Posterior vena cava (tissue), 2 donors: ENCODE data around the gene NKAIN2. TPM values are rescaled to one million over a fixed set of nuclear protein-coding genes. Genes with fewer than 3 reads are reported as not detected.
"Not testable (repeated sequence)": the region's sequence is repeated elsewhere in the genome, so short reads cannot be mapped to it uniquely, and the experiment has no call there.

ENCODE experiments used
- DNase-seq: peaks from one replicate; pipeline ENCODE4 v3.0.0-alpha.2; 2020; ENCODE audit warnings: low spot score
- intact Hi-C, 2 donors: fragments of 100-400 bp; cut with DNase I; formaldehyde crosslinking; loops; one replicate each; pipeline versions ENCODE4 v1.14.1 to v1.14.2; 2022 to 2023
- total RNA-seq, 2 donors: library from RNA; stranded (reverse); fragmentation: NEBNext Ultra II Directional; extraction: Animal tissue kit (Norgen Biotek cat#: 25700); gene quantifications; one replicate each; pipeline ENCODE4 v1.2.1, GENCODE V29; 2021
- donor health status: DM: yes; HTN: yes; CAD: no.
- donor health status: DM: yes; HTN: yes; CAD: no.

The NKAIN2 gene
- total RNA-seq, 2 donors from 2014 or later, result 0.23 to 0.81 TPM

- intact Hi-C loops, result no loop called here
- DNase-seq, result no peak
Observed at GRCh38 chr6:124339610-124340334, 536.1 kb downstream of the NKAIN2 start.

DNA sequence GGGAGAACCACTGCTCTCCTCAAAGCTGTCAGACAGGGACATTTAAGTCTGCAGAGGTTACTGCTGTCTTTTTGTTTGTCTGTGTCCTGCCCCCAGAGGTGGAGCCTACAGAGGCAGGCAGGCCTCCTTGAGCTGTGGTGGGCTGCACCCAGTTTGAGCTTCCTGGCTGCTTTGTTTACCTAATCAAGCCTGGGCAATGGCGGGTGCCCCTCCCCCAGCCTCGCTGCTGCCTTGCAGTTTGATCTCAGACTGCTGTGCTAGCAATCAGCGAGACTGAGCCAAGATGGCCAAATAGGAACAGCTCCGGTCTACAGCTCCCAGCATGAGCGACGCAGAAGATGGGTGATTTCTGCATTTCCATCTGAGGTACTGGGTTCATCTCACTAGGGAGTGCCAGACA lies 544.7 kb downstream of the NKAIN2 start:
- DNase-seq, intact Hi-C loops: not testable (repeated sequence)

- intact Hi-C loops, result no loop called here
- DNase-seq, result no peak
Observed at GRCh38 chr6:124355146-124355545, 551.5 kb downstream of the NKAIN2 start.

DNA sequence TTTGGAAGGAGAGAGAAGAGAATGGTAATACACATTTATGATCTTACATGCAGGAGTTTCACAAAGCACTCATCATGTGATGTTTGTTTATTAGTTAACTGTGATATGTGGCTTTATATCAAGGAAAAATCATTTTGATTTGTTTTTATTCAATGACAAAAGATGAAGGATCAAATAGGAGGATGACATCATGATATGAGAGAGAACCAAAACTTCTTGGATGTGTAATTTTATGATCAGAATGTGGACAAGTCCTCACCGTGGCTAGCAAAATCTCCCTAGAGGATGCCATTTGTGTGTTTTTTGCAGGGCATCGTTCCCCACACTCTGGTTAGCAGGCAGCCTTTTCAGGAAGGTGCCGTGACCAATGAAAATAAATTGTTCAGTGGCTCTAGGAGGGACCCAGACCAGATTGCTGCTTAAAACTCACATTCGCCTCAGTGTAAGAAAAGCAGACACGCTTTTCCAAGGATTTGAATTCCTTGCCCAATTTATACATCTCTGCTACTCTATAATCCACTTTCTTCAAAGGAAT lies 552.7 kb downstream of the NKAIN2 start:
- DNase-seq, result no peak
- intact Hi-C loops, result no loop called here

- intact Hi-C loops, result no loop called here
Observed at GRCh38 chr6:124356811-124357210, 553.1 kb downstream of the NKAIN2 start.

DNA sequence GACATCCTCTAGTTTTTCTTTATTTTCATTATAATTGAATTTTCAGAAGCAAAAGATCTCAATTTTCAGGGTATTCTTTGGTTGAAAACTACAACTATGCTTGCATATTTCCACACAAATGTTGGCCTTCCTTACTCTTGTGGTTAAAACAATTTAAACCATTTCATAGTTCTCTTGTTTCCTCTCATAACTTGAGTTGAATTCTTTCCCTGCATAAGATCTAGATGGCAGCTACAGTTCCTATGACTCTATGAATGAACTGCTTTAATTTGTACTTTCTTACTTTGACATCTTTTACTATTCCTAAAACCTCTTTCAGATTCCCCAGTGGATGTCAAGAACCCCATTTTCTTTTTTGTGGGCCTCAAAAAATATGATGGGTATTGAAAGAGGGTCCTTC lies 564.5 kb downstream of the NKAIN2 start:
- intact Hi-C loops, result no loop called here
- DNase-seq, result no peak

More at GRCh38 chr6:124356811-124357210, 553.1 kb downstream of the NKAIN2 start:
- DNase-seq, result no peak

- no peak for DNase-seq
- intact Hi-C loops, result no loop called here
Observed at GRCh38 chr6:124371974-124372475, 568.4 kb downstream of the NKAIN2 start.

DNA sequence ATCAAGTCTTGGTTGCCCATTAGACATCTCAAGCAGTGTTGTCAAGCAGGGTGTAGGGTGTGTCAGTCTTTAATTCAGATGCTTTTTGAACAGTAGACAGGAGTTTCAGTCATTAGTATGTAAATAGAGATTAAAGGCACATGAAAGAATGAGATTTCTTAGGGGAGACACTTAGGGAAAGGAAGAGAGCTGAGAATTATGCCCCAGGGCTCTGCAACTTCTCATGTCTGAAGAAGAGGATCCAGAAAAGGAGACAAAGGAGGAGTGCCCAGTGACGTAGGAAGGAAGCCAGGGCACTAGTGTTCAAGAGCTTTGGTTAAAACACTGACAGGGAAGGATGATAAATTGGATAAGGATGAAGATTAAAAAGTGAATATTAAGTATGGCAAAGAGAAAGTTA lies 569.7 kb downstream of the NKAIN2 start:
- intact Hi-C loops, result no loop called here

GRCh38 chr6:124389127-124389526 lies 585.5 kb downstream of the NKAIN2 start:
- no peak for DNase-seq
- intact Hi-C loops, result no loop called here

More for the DNA sequence above, 569.7 kb downstream of the NKAIN2 start:
- no peak for DNase-seq

- intact Hi-C loops, result no loop called here
- DNase-seq, result no peak
Observed at GRCh38 chr6:124393536-124393935, 589.9 kb downstream of the NKAIN2 start.

DNA sequence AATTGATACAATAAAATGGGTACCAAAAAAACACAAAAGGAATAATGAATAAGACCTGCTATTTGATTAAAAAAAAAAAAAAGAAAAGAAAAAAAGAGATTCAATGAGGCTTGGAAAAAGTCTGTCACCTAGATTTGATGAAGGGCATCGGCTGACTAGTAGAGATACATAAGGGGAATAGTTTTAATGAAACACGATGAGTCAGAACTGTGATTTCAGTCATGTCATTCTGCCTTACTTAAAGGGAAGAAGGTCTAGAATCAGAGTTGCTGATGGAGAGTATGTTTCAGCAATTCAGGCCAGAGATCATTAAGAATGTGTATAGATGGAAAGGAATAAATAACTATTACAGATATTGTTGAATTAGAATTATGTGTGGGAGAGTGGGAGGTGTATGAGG lies 592.7 kb downstream of the NKAIN2 start:
- no peak for DNase-seq
- intact Hi-C loops, result no loop called here

GRCh38 chr6:124400261-124400999 lies 596.8 kb downstream of the NKAIN2 start:
- no peak for DNase-seq
- intact Hi-C loops, result no loop called here

GRCh38 chr6:124410425-124410824 lies 606.8 kb downstream of the NKAIN2 start:
- DNase-seq, intact Hi-C loops: not testable (repeated sequence)

DNA sequence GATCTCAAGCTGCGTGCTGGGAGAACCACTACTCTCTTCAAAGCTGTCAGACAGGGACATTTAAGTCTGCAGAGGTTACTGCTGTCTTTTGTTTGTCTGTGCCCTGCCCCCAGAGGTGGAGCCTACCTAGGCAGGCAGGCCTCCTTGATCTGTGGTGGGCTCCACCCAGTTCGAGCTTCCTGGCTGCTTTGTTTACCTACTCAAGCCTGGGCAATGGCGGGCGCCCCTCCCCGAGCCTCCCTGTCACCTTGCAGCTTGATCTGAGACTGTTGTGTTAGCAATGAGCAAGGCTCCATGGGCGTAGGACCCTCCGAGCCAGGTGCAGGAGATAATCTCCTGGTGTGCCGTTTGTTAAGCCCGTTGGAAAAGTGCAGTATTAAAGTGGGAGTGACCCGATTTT lies 609.0 kb downstream of the NKAIN2 start:
- DNase-seq, result peak; percentile 53
- intact Hi-C loops, result not testable (repeated sequence)

DNA sequence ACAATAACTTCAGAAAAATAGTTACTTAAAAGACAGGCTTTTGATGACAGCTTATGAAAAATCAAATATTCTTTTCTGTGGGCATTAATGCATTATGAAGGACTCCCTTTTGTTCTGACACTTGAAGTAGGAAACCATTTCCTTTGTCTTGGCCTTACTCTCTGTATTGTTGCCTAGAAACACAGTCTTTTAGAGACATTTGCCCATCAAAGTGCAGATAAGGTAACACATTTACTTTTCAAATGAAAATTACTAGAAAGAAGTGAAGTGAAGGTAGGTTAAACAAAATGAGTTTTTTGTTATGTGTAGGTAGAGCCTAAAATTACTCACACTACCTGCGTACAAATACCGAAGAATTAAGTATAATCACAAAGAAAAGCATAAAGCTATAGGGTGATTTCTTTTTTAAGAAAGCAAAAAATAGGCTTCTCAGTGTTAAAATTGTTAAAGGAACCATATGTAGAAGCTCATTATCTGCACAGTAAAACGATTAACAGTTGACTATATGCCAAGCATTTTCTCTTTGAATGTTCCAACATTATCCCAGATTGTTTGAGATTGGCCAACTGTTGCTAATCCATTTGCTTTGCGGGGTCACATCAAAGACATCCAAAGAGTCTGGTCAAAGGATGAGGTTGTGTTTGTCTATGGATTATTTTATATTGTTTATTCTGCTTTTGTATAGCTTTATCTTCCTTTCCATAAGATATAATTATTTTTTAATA lies 616.6 kb downstream of the NKAIN2 start:
- intact Hi-C loops, result no loop called here
- DNase-seq, result no peak

- intact Hi-C loops, result no loop called here
- no peak for DNase-seq
Observed at GRCh38 chr6:124423621-124424020, 620.0 kb downstream of the NKAIN2 start.

GRCh38 chr6:124430740-124431318 lies 627.2 kb downstream of the NKAIN2 start:
- intact Hi-C loops, result no loop called here
- no peak for DNase-seq

GRCh38 chr6:124432620-124433019 lies 629.0 kb downstream of the NKAIN2 start:
- intact Hi-C loops, result no loop called here
- DNase-seq, result no peak

GRCh38 chr6:124433387-124434160 lies 629.9 kb downstream of the NKAIN2 start:
- DNase-seq, result no peak
- intact Hi-C loops, result no loop called here
